Activated CD4-positive, alpha-beta memory T cell treated with anti-CD3 and anti-CD28 coated beads for 36 hours (primary cell): ENCODE data around the gene VSTM4. TPM values are rescaled to one million over a fixed set of nuclear protein-coding genes. Genes with fewer than 3 reads are reported as not detected.

Source experiments
- CTCF ChIA-PET: fragments of 350-600 bp; sonication (Branson Sonifier 250); formaldehyde crosslinking; loops from one replicate; lab custom pipeline; 2021; ENCODE audit warnings: antibody characterized with exemption, inconsistent platforms; lab: Charles Lee
- POLR2A ChIA-PET: fragments of 350-600 bp; sonication (Branson Sonifier 250); formaldehyde crosslinking; loops from one replicate; lab custom pipeline; 2021; ENCODE audit warnings: antibody characterized with exemption; lab: Charles Lee
- DNase-seq: peaks from one replicate; pipeline ENCODE4 v3.0.0-alpha.2; 2020
- H3K27ac Mint-ChIP-seq: one replicate; pipeline ENCODE4 v1.8.0; 2021; ENCODE audit warnings: mixed read lengths
- H3K27me3 Mint-ChIP-seq: one replicate; pipeline ENCODE4 v1.8.0; 2021; ENCODE audit warnings: mixed read lengths
- H3K36me3 Mint-ChIP-seq: one replicate; pipeline ENCODE4 v1.8.0; 2021; ENCODE audit warnings: mixed read lengths
- H3K4me1 Mint-ChIP-seq: one replicate; pipeline ENCODE4 v1.8.0; 2021; ENCODE audit warnings: low read depth, mixed read lengths
- H3K4me3 Mint-ChIP-seq: one replicate; pipeline ENCODE4 v1.8.0; 2021; ENCODE audit warnings: mild to moderate bottlenecking, mixed read lengths
- H3K9me3 Mint-ChIP-seq: one replicate; pipeline ENCODE4 v1.8.0; 2021; ENCODE audit warnings: mixed read lengths
- intact Hi-C: fragments of 100-400 bp; cut with micrococcal nuclease; formaldehyde crosslinking; loops from one replicate; pipeline ENCODE4 v1.15.1; 2023
- total RNA-seq, 2 experiments: library from RNA; stranded (reverse); gene quantifications; one replicate each; pipeline ENCODE4 v1.2.3, GENCODE V29; 2021

The VSTM4 gene
- total RNA-seq, 2 experiments from 2014 or later, result 0.10 to 0.24 TPM

GRCh38 chr10:49112098-49112497, 3.2 kb downstream of the VSTM4 start:
- intact Hi-C loops, result no loop called here
- DNase-seq, result no peak
- peaks cover 2% of the 10 kb centered on the region for H3K4me1 Mint-ChIP-seq
- POLR2A ChIA-PET, result no interaction called here
- H3K27me3 Mint-ChIP-seq, result peaks cover 22% of the 10 kb centered on the region
- no peak overlapping the region for H3K4me3 Mint-ChIP-seq
- no peaks in the 10 kb centered on the region for H3K9me3 Mint-ChIP-seq
- CTCF ChIA-PET, result no interaction called here
- H3K27ac Mint-ChIP-seq, result no peak overlapping the region
- no peaks in the 10 kb centered on the region for H3K36me3 Mint-ChIP-seq

GRCh38 chr10:49111320-49111698, 4.0 kb downstream of the VSTM4 start:
- no peak overlapping the region for H3K4me3 Mint-ChIP-seq
- peaks cover 2% of the 10 kb centered on the region for H3K4me1 Mint-ChIP-seq
- no peak overlapping the region for H3K27ac Mint-ChIP-seq

GRCh38 chr10:49110684-49111319, 4.5 kb downstream of the VSTM4 start:
- Mint-ChIP-seq H3K36me3 (no peaks in the 10 kb centered on the region), H3K27me3 (peaks cover 15% of the 10 kb centered on the region), H3K4me1 (peaks cover 2% of the 10 kb centered on the region), H3K9me3 (no peaks in the 10 kb centered on the region), H3K27ac (no peak overlapping the region), H3K4me3 (no peak overlapping the region)
- DNase-seq, result no peak
- ChIA-PET CTCF (no interaction called here), POLR2A (no interaction called here)
- intact Hi-C loops, result no loop called here

More at GRCh38 chr10:49111320-49111698, 4.0 kb downstream of the VSTM4 start:
- H3K9me3 Mint-ChIP-seq, result no peaks in the 10 kb centered on the region
- POLR2A ChIA-PET, result no interaction called here
- CTCF ChIA-PET, result no interaction called here
- intact Hi-C loops, result no loop called here
- no peaks in the 10 kb centered on the region for H3K36me3 Mint-ChIP-seq
- H3K27me3 Mint-ChIP-seq, result peaks cover 19% of the 10 kb centered on the region
- no peak for DNase-seq

- Mint-ChIP-seq H3K27me3 (peaks cover 13% of the 10 kb centered on the region), H3K36me3 (no peaks in the 10 kb centered on the region), H3K9me3 (no peaks in the 10 kb centered on the region), H3K27ac (no peak overlapping the region), H3K4me3 (no peak overlapping the region), H3K4me1 (peaks cover 2% of the 10 kb centered on the region)
- DNase-seq, result no peak
- ChIA-PET POLR2A (no interaction called here), CTCF (no interaction called here)
- intact Hi-C loops, result no loop called here
Measured at GRCh38 chr10:49109669-49110340, 5.5 kb downstream of the VSTM4 start.

- H3K4me1 Mint-ChIP-seq, result no peaks in the 10 kb centered on the region
- ChIA-PET POLR2A (no interaction called here), CTCF (no interaction called here)
- peaks cover 3% of the 10 kb centered on the region for H3K27me3 Mint-ChIP-seq
- intact Hi-C loops, result no loop called here
- H3K27ac Mint-ChIP-seq, result no peak overlapping the region
- no peaks in the 10 kb centered on the region for H3K36me3 Mint-ChIP-seq
- no peak for DNase-seq
- H3K4me3 Mint-ChIP-seq, result no peak overlapping the region
- no peaks in the 10 kb centered on the region for H3K9me3 Mint-ChIP-seq
Measured at GRCh38 chr10:49108656-49109055, 6.7 kb downstream of the VSTM4 start.

- ChIA-PET CTCF (no interaction called here), POLR2A (no interaction called here)
- no peaks in the 10 kb centered on the region for H3K4me1 Mint-ChIP-seq
- no peak for DNase-seq
- H3K9me3 Mint-ChIP-seq, result no peaks in the 10 kb centered on the region
- H3K36me3 Mint-ChIP-seq, result no peaks in the 10 kb centered on the region
- no peak overlapping the region for H3K27ac Mint-ChIP-seq
- intact Hi-C loops, result no loop called here
- H3K4me3 Mint-ChIP-seq, result no peak overlapping the region
- H3K27me3 Mint-ChIP-seq, result peaks cover 3% of the 10 kb centered on the region
Measured at GRCh38 chr10:49107887-49108267, 7.4 kb downstream of the VSTM4 start.

- H3K27ac Mint-ChIP-seq, result no peak overlapping the region
- ChIA-PET CTCF (no interaction called here), POLR2A (interaction anchor here (0.6 kb wide), 1 partner anchor 81 kb away, joined by 3 read pairs; no protein-coding TSS in a partner anchor)
- intact Hi-C loops, result no loop called here
- H3K27me3 Mint-ChIP-seq, result peaks cover 3% of the 10 kb centered on the region
- no peaks in the 10 kb centered on the region for H3K4me1 Mint-ChIP-seq
- no peaks in the 10 kb centered on the region for H3K36me3 Mint-ChIP-seq
- no peaks in the 10 kb centered on the region for H3K9me3 Mint-ChIP-seq
- no peak for DNase-seq
- H3K4me3 Mint-ChIP-seq, result no peak overlapping the region
Measured at GRCh38 chr10:49107111-49107886, 8.0 kb downstream of the VSTM4 start.

GRCh38 chr10:49106451-49106850, 8.9 kb downstream of the VSTM4 start:
- DNase-seq, result no peak
- Mint-ChIP-seq H3K9me3 (no peaks in the 10 kb centered on the region), H3K27ac (no peak overlapping the region), H3K4me3 (no peak overlapping the region), H3K27me3 (peaks cover 3% of the 10 kb centered on the region), H3K4me1 (no peaks in the 10 kb centered on the region), H3K36me3 (no peaks in the 10 kb centered on the region)
- ChIA-PET POLR2A (interaction anchor here (0.6 kb wide), 1 partner anchor 82 kb away, joined by 3 read pairs; no protein-coding TSS in a partner anchor), CTCF (no interaction called here)
- intact Hi-C loops, result no loop called here

GRCh38 chr10:49105076-49105475, 10.2 kb downstream of the VSTM4 start:
- POLR2A ChIA-PET, result no interaction called here
- intact Hi-C loops, result no loop called here
- CTCF ChIA-PET, result no interaction called here
- no peak overlapping the region for H3K27ac Mint-ChIP-seq
- no peaks in the 10 kb centered on the region for H3K36me3 Mint-ChIP-seq
- no peaks in the 10 kb centered on the region for H3K9me3 Mint-ChIP-seq
- no peaks in the 10 kb centered on the region for H3K4me1 Mint-ChIP-seq
- H3K4me3 Mint-ChIP-seq, result no peak overlapping the region
- peaks cover 3% of the 10 kb centered on the region for H3K27me3 Mint-ChIP-seq
- no peak for DNase-seq

- Mint-ChIP-seq H3K27ac (no peak overlapping the region), H3K4me1 (no peaks in the 10 kb centered on the region), H3K27me3 (peaks cover 5% of the 10 kb centered on the region), H3K9me3 (no peaks in the 10 kb centered on the region), H3K4me3 (no peak overlapping the region), H3K36me3 (no peaks in the 10 kb centered on the region)
- intact Hi-C loops, result no loop called here
- ChIA-PET POLR2A (no interaction called here), CTCF (no interaction called here)
- DNase-seq, result no peak
Measured at GRCh38 chr10:49104323-49104722, 11.0 kb downstream of the VSTM4 start.

- ChIA-PET CTCF (no interaction called here), POLR2A (no interaction called here)
- Mint-ChIP-seq H3K27me3 (peaks cover 3% of the 10 kb centered on the region), H3K4me3 (no peak overlapping the region), H3K9me3 (no peaks in the 10 kb centered on the region), H3K36me3 (no peaks in the 10 kb centered on the region), H3K4me1 (no peaks in the 10 kb centered on the region), H3K27ac (no peak overlapping the region)
- no peak for DNase-seq
- intact Hi-C loops, result no loop called here
Measured at GRCh38 chr10:49103761-49104160, 11.6 kb downstream of the VSTM4 start.

- Mint-ChIP-seq H3K4me1 (no peaks in the 10 kb centered on the region), H3K27ac (no peak overlapping the region), H3K9me3 (no peaks in the 10 kb centered on the region), H3K27me3 (peaks cover 6% of the 10 kb centered on the region), H3K4me3 (no peak overlapping the region), H3K36me3 (no peaks in the 10 kb centered on the region)
- intact Hi-C loops, result no loop called here
- no peak for DNase-seq
- ChIA-PET POLR2A (no interaction called here), CTCF (no interaction called here)
Measured at GRCh38 chr10:49099046-49099445, 16.3 kb downstream of the VSTM4 start.
